Caco-2 (cell line): ENCODE measurements around the gene PPFIBP2. TPM values are rescaled to one million over a fixed set of nuclear protein-coding genes. Genes with fewer than 3 reads are reported as not detected.

Experiments used
- BruUV-seq: library from RNA; stranded (reverse); fragments of 400-500 nt; replicated peaks from 2 replicates; lab custom pipeline; 2021; lab: Mats Ljungman, UMichigan
- CTCF ChIA-PET: fragments of 300-600 bp; sonication (Branson Sonifier 250); formaldehyde crosslinking; loops from one replicate; lab custom pipeline; 2022; ENCODE audit warnings: antibody characterized with exemption; lab: Charles Lee
- POLR2A ChIA-PET: fragments of 300-600 bp; sonication (Branson Sonifier 250); formaldehyde crosslinking; loops from one replicate; lab custom pipeline; 2022; ENCODE audit warnings: antibody characterized with exemption; lab: Charles Lee
- DNase-seq, 2 experiments: peaks; one replicate each; pipeline versions ENCODE4 v3.0.0 to v3.0.0-alpha.2; 2020 to 2022
- H3K27me3 ChIP-seq: replicated peaks from 2 replicates; pipeline ENCODE4 v1.6.0; 2011; ENCODE audit warnings: low read length; ENCODE audit not compliant: control insufficient read depth, insufficient read depth
- H3K36me3 ChIP-seq: 2 replicates; pipeline ENCODE4 v1.5.1; 2011; ENCODE audit warnings: low read length; ENCODE audit not compliant: control insufficient read depth, insufficient read depth
- H3K4me1 ChIP-seq: fragments of 250-450 bp; sonication (Bioruptor Pico); 2 replicates; pipeline ENCODE4 v1.5.1; 2020; ENCODE audit warnings: mild to moderate bottlenecking
- H3K4me3 ChIP-seq: 2 replicates; pipeline ENCODE4 v1.5.1; 2011; ENCODE audit warnings: low read depth, mild to moderate bottlenecking, control low read depth, low read length
- H3K9me3 ChIP-seq: fragments of 250-450 bp; sonication (Bioruptor Pico); 2 replicates; pipeline ENCODE4 v1.5.1; 2020; ENCODE audit warnings: mild to moderate bottlenecking, moderate library complexity
- H3K27ac Mint-ChIP-seq: one replicate; pipeline ENCODE4 v1.8.0; 2022; ENCODE audit warnings: mixed read lengths; ENCODE audit not compliant: unreplicated experiment
- H3K27me3 Mint-ChIP-seq: one replicate; pipeline ENCODE4 v1.8.0; 2022; ENCODE audit warnings: mixed read lengths; ENCODE audit not compliant: insufficient read depth, unreplicated experiment
- H3K36me3 Mint-ChIP-seq: one replicate; pipeline ENCODE4 v1.8.0; 2022; ENCODE audit warnings: mild to moderate bottlenecking, mixed read lengths; ENCODE audit not compliant: insufficient read depth, unreplicated experiment
- H3K4me1 Mint-ChIP-seq: one replicate; pipeline ENCODE4 v1.8.0; 2022; ENCODE audit warnings: low read depth, mixed read lengths; ENCODE audit not compliant: unreplicated experiment
- H3K4me3 Mint-ChIP-seq: one replicate; pipeline ENCODE4 v1.8.0; 2022; ENCODE audit warnings: mild to moderate bottlenecking, moderate library complexity, mixed read lengths; ENCODE audit not compliant: unreplicated experiment
- H3K9me3 Mint-ChIP-seq: one replicate; pipeline ENCODE4 v1.8.0; 2022; ENCODE audit warnings: mixed read lengths; ENCODE audit not compliant: unreplicated experiment
- intact Hi-C: fragments of 100-400 bp; cut with micrococcal nuclease; formaldehyde crosslinking; loops from one replicate; pipeline ENCODE4 v1.10.0; 2022; ENCODE audit not compliant: unreplicated experiment
- total RNA-seq: library from RNA; stranded (reverse); gene quantifications from 2 replicates; pipeline ENCODE4 v1.2.3, GENCODE V29; 2022
- TF ChIP-seq, protein P1 (sequence below), 2 experiments: fragments of 200-600 bp in 1 of 2; IDR thresholded peaks; 1 replicate in 1 of 2; 2 replicates in 1 of 2; pipeline versions ENCODE4 v1.5.1 to v1.8.0; 2011 to 2022; ENCODE audit warnings: antibody characterized with exemption in 1 of 2, control low read depth in 1 of 2, inconsistent platforms in 1 of 2, low read depth in 1 of 2, low read length in 1 of 2, mild to moderate bottlenecking in 1 of 2, moderate library complexity in 1 of 2; ENCODE audit not compliant: insufficient read depth in 1 of 2, severe bottlenecking in 1 of 2, unreplicated experiment in 1 of 2

The PPFIBP2 gene
- total RNA-seq, 1 experiment from 2014 or later: 72.5 TPM

DNA sequence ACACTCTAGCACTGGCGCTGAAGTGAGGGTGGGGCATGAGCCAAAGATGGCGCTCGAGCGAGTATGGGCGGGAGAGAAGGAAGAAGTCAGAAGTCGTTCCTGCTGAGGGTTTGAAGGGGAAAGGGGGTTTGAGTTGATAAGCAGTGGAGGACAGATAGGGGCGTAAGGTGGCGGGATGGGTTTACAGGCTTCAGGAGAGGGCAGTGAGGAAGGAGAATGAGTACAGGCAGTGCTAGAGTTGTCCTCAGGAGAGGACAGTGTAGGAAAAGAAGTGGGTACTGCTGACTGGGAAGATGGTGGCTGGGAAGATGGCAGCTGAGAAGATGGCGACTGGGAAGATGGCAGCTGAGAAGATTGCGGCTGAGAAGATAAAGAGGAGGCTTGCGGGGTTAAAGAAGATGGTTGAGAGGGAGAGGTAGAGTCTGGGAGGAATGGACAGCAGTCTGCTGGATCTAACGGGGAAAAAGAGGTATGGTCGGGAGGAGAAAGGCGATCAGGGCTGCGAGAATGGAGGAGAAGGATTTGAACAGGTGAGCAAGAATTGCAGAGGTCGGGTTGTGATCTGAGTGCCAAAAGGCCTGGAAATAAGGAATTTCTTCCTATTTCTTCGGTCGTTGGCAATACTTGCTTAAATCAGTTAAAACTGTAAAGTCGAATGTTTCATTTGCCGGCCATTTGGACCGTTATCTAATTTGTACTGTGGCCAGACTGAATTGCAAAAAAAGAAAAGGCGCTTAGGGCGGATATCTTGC is 5.2 kb downstream of the PPFIBP2 start:
- intact Hi-C loops: no loop called here
- Histone ChIP-seq H3K4me1 (no peaks in the 10 kb centered on the region), H3K4me3 (no peak overlapping the region), H3K27me3 (no peaks in the 10 kb centered on the region), H3K36me3 (no peaks in the 10 kb centered on the region; the same call in 1 of the 2 replicates), H3K9me3 (no peaks in the 10 kb centered on the region)
- BruUV-seq: no TSS peak
- Mint-ChIP-seq H3K27me3 (no peaks in the 10 kb centered on the region), H3K4me3 (no peak overlapping the region), H3K27ac (no peak overlapping the region), H3K36me3 (no peaks in the 10 kb centered on the region), H3K4me1 (peaks cover 10% of the 10 kb centered on the region), H3K9me3 (no peaks in the 10 kb centered on the region)
- DNase-seq: no peak
- ChIA-PET CTCF (no interaction called here), POLR2A (no interaction called here)
- TF ChIP-seq, protein P1, sequence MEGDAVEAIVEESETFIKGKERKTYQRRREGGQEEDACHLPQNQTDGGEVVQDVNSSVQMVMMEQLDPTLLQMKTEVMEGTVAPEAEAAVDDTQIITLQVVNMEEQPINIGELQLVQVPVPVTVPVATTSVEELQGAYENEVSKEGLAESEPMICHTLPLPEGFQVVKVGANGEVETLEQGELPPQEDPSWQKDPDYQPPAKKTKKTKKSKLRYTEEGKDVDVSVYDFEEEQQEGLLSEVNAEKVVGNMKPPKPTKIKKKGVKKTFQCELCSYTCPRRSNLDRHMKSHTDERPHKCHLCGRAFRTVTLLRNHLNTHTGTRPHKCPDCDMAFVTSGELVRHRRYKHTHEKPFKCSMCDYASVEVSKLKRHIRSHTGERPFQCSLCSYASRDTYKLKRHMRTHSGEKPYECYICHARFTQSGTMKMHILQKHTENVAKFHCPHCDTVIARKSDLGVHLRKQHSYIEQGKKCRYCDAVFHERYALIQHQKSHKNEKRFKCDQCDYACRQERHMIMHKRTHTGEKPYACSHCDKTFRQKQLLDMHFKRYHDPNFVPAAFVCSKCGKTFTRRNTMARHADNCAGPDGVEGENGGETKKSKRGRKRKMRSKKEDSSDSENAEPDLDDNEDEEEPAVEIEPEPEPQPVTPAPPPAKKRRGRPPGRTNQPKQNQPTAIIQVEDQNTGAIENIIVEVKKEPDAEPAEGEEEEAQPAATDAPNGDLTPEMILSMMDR (IDR thresholded peaks at IDR 0.05; ENCODE audit: insufficient read depth in 1 of 2, low read depth in 1 of 2, low read length in 1 of 2, severe bottlenecking in 1 of 2, unreplicated experiment in 1 of 2): no peak

DNA sequence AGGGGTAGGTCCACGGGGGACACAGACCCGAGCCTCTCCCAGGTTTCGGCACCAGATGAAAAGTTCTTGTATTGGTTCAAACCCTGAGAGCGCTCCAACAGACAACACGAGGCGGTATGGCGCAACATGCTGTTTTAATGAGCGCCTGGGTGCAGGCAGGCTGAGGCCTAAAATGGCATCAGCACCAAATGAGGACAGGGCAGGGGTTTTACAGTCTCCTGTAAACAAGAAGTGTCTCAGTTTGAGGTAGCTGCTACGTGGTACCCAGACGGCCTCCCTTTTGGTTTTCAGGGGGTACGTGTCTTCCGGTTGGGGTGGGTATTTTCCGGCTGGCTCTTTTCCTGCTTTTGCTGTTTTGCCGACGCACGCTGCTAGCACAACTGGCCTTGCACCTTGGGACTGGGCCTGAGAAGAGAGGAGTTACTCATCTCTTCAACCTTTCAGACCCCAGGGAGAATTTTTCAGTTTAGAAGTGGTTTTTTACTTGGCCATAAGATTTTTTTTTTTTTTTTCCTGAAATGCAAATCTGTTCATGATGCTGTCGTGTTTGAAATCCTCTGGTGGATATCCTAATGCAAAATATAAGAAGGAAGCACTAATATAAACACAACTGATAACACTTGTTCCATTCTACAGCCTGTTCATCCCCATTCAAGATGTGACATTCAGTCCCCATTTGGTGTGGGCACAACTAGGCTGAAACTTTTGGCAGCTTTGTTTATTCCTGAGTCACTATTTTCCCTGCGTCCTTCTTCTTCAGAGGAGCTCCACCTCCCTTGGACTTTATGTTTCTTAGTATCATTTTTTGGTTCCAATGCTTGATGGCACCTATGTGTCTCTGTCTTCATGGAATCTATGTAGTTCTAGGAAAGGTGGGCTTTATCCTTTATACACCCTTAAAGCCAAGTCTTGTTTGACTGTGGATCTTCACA is 6.5 kb downstream of the PPFIBP2 start:
- ChIA-PET CTCF (interaction anchor here (2.1 kb wide), 1 partner anchor 145 kb away, joined by 5 read pairs; no protein-coding TSS in a partner anchor), POLR2A (no interaction called here)
- no peak overlapping the region for H3K4me3 Mint-ChIP-seq
- TF ChIP-seq, protein P1 (IDR thresholded peaks at IDR 0.05; ENCODE audit: insufficient read depth in 1 of 2, low read depth in 1 of 2, low read length in 1 of 2, severe bottlenecking in 1 of 2, unreplicated experiment in 1 of 2): no peak
- no peak for DNase-seq
- Histone ChIP-seq H3K4me3 (no peak overlapping the region), H3K36me3 (no peaks in the 10 kb centered on the region; the same call in 1 of the 2 replicates), H3K9me3 (no peaks in the 10 kb centered on the region), H3K4me1 (no peaks in the 10 kb centered on the region), H3K27me3 (no peaks in the 10 kb centered on the region)
- peaks cover 2% of the 10 kb centered on the region for H3K4me1 Mint-ChIP-seq
- no peaks in the 10 kb centered on the region for H3K36me3 Mint-ChIP-seq
- BruUV-seq: no TSS peak
- no peak overlapping the region for H3K27ac Mint-ChIP-seq
- H3K27me3 Mint-ChIP-seq: no peaks in the 10 kb centered on the region
- intact Hi-C loops: no loop called here
- no peaks in the 10 kb centered on the region for H3K9me3 Mint-ChIP-seq

DNA sequence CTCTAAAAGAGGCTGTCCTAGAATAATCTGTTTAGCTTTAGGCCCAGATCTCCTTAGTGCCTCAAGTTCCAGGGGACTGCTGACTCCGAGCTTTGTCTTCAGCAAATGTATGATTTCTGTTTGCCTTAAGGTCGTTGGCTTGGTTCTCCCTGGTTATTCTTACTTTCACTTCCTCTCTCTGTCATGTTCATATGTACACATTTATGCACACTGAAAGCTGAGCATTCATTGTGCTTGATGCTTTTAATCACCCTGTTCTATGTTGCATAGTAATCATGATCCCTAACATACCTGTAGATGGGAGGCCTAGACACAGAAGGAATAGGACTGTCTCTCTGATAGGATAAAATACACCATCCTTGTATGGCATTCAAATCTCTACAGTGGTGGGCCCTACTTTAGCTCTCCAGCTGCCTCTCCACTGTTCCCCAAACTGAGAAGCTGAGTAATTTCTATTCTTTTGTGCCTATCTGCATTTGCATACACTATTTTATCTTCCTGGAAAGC is 7.2 kb downstream of the PPFIBP2 start:
- Mint-ChIP-seq H3K4me1 (no peaks in the 10 kb centered on the region), H3K27ac (no peak overlapping the region), H3K36me3 (no peaks in the 10 kb centered on the region), H3K27me3 (no peaks in the 10 kb centered on the region), H3K4me3 (no peak overlapping the region), H3K9me3 (no peaks in the 10 kb centered on the region)
- no TSS peak for BruUV-seq
- ChIA-PET POLR2A (no interaction called here), CTCF (interaction anchor here (2.1 kb wide), 1 partner anchor 145 kb away, joined by 5 read pairs; no protein-coding TSS in a partner anchor)
- intact Hi-C loops: no loop called here
- Histone ChIP-seq H3K36me3 (no peaks in the 10 kb centered on the region; the same call in 1 of the 2 replicates), H3K27me3 (no peaks in the 10 kb centered on the region), H3K9me3 (no peaks in the 10 kb centered on the region), H3K4me3 (no peak overlapping the region), H3K4me1 (no peaks in the 10 kb centered on the region)
- TF ChIP-seq, protein P1 (IDR thresholded peaks at IDR 0.05; ENCODE audit: insufficient read depth in 1 of 2, low read depth in 1 of 2, low read length in 1 of 2, severe bottlenecking in 1 of 2, unreplicated experiment in 1 of 2): no peak
- DNase-seq: no peak
